Right renal pelvis (tissue), 4 donors: Measurements from ENCODE around the gene ASIC2. TPM values are rescaled to one million over a fixed set of nuclear protein-coding genes. Genes with fewer than 3 reads are reported as not detected.

Experiments used
- DNase-seq, 4 donors: peaks; one replicate each; pipeline ENCODE4 v3.0.0-alpha.2; 2013; ENCODE audit warnings: low read depth in 4 of 4, low spot score in 3 of 4, missing footprints in 1 of 4
- polyA plus RNA-seq, 4 donors: library from polyadenylated mRNA; unstranded; fragments of 120-200 nt; gene quantifications; one replicate each; pipeline ENCODE4 v1.2.1, GENCODE V29; 2013; ENCODE audit not compliant: insufficient read length in 4 of 4

The ASIC2 gene
- polyA plus RNA-seq, 4 donors: 3.3 to 3.7 (median 3.5) TPM

GRCh38 chr17:33167736-33168135 lies 125.4 kb downstream of the ASIC2 start:
- DNase-seq: no peak

DNA sequence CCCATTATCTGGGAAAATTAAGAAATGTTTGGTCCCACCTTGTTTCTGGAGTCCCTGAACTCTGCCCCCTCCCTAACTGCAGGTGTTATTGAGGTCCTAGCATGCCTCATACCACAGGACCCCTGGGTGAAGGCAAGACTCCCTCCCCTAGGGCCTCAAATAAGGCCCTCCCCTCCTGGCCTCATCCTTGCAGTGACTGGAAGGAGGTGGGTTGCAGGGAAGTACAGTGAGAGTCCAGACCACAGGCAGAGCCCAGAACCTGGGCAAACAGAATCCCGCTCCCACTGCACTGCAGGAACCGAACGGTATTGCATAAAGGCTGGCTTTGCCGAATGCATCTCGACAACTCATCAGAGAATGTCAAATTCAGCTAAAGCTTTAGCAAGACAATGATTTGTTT lies 126.6 kb downstream of the ASIC2 start:
- DNase-seq: no peak

DNA sequence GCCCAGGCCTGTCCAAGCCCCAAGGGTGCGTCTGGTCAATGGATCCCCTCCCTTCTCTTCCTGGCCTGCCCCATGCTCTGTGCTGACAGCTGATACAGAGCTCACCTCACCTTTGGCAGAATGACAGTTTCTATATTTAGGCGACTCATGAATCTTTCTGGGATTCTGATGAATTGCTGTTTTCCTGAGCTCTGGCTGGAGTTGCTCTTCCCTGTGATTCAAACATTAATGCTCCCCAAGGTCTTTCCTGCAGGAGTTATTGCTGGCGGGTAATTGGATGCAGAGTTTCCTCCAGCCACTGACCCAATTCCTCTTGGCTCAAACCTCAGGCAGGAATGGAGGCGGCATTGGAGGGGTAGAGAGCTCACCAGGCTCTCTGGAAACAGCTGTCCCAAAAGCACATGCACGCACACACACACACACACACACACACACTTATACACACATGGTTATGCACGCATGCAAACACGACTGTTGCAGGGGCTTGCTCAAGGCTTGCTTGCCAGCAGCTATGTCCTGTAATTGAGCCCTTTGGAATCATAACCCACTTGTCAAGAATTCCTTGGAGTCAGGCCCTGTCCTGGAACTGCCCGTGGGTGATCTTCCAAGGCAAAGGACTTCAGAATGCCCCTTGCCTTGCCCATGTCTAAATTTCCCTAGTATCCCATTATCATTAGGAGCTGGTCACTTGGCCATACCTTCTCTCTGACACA lies 128.8 kb downstream of the ASIC2 start:
- DNase-seq: peak in 1 of 4 donors; percentile 25

DNA sequence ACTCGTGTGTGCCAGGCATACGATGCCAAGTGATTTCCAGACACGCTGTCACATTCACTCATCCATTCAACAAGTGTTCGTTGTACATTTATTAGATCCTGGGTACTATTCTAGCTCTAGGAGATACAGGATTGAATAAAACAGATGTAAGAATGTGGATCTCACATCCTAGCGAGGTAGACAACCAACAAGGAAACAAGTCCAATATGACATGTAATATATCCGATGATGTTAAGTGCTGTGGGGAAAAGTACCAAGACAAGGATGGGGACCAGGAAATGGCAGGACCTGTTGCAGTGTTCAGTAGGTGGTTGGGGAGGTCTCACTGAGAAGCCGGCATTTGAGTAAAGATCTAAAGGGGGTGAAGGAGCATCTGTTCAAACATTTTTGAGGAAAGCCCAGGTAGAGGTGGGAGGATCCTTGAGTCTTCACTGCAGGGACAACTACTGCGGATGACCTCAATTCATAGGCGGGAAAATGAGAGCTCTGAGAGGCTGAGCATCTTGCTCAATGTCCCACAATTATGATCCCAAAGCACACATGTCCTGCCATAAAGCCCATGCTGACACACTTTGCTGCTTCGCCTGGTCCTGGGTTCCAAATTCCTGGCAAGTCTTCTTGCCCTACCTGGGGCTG lies 129.4 kb downstream of the ASIC2 start:
- DNase-seq: no peak

- no peak for DNase-seq
Measured at GRCh38 chr17:33154869-33155455, 138.1 kb downstream of the ASIC2 start.

- DNase-seq: no peak
Measured at GRCh38 chr17:33152783-33153182, 140.3 kb downstream of the ASIC2 start.

- DNase-seq: no peak
Measured at GRCh38 chr17:33151565-33151964, 141.5 kb downstream of the ASIC2 start.

DNA sequence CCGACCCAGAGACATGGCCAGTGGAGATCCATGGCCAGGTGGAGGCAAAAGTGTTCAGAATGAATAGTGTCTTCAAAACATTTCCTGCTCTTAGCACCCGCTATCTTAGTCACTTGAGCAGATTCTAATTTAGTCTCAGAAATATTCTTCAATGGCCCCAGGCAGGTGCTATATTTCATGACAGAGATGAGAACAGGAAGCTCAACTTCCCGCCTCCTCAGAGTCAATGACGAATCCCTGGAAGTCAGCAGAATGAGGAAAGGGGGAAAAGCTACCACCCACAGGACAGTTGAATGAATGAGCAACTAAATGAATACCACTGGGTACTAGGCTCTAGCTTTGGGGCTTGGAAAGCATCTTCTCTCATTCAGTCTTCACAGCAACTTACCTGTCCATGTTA lies 147.2 kb downstream of the ASIC2 start:
- no peak for DNase-seq

GRCh38 chr17:33144837-33145236 lies 148.3 kb downstream of the ASIC2 start:
- no peak for DNase-seq

DNA sequence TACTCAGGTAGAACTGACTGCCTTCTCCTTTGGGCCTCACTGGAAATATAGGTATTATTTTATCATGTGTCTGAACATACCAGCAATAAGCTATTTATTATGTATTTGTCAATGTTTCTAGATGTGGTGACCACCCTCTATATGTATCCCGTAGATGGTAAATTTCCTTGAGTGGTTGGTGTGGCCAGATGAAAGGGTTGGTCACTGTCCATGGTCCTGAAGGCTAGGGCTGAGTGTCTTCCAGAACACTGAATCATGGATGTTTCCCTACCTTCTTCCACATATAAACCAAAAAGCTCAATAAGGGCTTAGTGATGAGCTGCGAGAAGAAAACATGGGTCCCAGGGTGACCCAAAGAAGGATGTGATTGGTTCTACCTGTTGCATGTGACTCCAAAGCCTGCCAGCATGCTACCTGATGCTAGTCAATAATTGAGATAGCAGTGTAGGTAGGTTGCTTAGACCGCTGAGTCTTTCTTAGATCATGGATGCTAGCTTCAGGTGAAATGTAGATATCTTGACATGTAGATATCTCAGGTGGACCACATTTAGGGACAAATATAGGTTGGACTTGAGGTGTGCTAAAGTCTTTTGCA lies 150.3 kb downstream of the ASIC2 start:
- DNase-seq: peak; percentile 48 to 67 (median 57)

DNA sequence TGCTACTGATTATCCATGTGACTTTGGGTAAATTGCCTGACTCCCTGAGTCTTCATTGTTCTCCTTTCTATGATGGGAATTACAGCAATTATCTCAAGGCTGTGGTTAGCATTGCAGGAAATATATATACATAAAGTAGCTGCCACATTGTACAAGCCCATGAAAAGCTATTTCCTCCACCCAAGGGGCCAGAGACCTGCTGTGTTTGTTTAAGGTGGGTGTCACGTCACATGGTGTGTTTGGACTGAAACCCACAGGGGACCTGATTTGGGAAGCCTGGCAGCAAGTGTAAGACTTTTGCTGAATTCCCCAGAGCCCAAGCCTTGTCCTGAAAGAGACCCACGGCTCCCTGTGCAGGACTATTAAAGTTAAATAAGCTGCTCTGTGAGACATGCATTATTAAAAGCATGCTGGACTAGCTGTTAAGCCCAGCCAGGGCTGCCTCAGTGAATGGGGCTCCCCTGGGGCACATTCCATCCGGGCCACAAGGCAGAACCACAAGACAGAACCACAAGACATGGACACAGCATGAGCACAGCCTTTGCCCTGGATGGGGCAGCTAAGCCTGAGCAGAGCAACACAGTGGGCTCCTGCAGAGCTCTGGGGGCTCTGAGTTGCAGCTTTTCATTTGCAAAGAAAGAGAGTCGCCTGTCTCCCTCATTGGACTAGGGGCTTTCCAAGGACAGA lies 152.5 kb downstream of the ASIC2 start:
- no peak for DNase-seq

DNA sequence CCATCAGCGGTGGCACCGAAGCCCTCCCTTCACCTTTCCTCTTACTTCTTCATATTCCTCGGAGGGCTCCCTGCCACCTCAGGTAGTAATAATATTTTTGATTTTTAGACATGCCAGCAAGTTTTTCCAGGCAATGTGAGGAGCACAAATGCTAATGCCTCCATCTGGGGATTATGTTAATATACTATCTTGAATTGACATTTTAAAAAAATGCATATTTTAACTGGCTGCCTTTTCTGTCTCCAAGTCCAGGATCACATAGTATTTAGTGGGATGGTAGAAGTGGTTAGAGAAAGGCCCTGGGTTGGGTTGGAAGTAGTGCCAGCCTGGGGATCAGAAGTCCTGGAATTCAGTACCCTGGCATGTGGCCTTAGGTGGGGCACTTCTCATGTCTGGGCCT lies 154.5 kb downstream of the ASIC2 start:
- no peak for DNase-seq

DNA sequence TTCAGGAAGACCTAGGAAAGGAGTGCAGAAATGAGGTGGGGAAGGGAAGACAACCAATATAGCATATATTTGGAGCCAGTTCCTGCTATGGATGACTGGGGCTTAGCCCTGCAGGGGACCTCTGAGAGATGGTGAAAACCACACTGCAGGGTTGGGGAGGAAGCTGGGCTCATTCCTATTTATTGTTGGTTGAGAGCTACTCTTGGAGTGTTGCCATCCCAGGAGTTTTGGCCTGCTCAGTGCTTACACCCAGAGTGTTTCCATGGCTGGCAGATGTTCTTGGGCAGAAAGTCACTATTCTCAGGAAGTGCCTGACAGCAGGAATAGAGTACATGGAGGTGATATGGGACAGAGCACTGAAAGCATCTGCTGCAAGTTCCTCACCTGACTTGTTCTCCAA lies 155.7 kb downstream of the ASIC2 start:
- no peak for DNase-seq

DNA sequence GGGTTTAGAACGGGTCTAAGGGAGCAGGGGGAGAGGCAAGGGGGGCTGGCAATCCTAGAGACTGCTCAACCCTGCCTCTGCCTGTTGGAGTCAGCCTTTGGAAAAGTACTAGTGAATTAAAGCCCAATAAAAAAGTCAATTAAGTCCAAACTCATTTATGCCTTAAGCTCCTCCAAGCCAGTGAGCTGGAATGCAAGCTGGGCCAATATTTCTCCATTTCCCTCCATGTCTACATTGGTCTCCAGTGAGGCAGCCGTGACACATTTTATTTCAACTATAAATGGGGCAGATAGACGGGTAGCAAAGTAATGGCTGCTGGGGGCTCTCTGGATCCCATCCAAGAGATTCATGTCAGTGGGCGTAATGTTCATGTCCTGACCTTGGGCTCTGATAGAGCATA lies 157.4 kb downstream of the ASIC2 start:
- no peak for DNase-seq

- DNase-seq: peak in 1 of 4 donors; percentile 24
Measured at GRCh38 chr17:33131620-33132019, 161.5 kb downstream of the ASIC2 start.

DNA sequence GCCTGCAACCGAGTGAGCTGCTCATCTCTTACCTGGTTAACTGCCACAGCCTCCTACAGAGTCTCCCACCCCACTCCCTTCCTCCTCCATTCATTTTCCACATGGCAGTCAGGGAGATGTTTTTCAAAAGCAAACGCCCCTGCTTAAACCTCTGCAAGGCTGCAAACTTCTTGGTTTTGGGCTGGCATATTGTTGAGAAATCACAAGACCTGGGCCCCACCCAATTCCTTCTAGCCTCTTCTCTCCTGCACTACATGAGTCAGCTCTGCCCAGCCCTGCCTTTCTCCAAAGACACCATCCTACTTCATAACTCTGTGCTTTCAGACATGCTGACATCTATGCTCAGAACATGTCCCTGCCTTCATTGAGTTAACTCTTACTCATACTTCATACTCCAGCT lies 165.4 kb downstream of the ASIC2 start:
- no peak for DNase-seq

DNA sequence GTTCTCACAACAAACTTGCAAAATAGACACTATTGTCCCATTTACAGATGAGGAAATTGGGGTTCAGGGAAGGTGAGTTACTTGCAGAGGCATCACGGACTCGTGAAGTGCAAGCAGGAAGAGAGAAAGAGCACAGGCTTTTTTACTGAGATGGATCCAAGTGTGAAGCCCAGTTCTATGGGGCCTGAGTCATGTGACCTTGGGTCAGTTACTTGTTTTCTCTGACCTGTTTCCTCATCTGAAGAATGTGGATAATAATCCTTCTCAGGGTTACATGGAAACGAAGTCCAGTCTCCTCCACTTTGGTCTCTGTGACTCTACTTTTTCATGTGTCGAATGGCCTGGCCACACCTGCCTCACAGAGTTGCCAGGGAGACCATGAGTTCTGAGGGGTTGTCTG lies 167.0 kb downstream of the ASIC2 start:
- DNase-seq: no peak

- no peak for DNase-seq
Measured at GRCh38 chr17:33125552-33125950, 167.5 kb downstream of the ASIC2 start.

- DNase-seq: no peak
Measured at GRCh38 chr17:33124871-33125551, 168.1 kb downstream of the ASIC2 start.

DNA sequence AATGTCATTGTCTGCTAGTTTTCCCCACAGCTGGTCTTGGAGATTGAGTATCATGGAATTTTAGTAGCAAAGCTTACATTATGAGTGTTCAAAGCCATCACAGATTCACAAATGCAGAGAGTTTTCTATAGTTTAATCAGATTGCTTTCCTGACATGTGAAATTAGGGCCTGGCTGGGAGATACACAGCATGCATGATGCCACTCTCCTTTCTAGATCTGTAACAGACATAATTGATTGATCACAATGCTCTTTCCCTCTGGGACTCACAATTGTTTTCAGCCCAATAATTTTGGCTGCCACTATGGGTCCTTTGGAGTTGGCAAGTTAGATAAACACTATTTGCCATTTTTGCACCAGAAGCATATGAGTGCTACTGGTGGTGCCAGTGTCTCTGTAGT lies 168.9 kb downstream of the ASIC2 start:
- no peak for DNase-seq

GRCh38 chr17:33121756-33122155 lies 171.3 kb downstream of the ASIC2 start:
- no peak for DNase-seq
